Activated naive CD4-positive, alpha-beta T cell treated with anti-CD3 and anti-CD28 coated beads, Interleukin-2, amount 50 U/mL, for 72 hours (primary cell): ENCODE results near the gene RIMBP2. TPM values are rescaled to one million over a fixed set of nuclear protein-coding genes. Genes with fewer than 3 reads are reported as not detected.
A peak's percentile ranks its signal among the peaks of the same experiment; 100 is the strongest.

Source experiments
- ATAC-seq, 2 donors: fragments of 150-1000 bp; cut with Tn5 transposase; 2 replicates each; pipeline ENCODE4 v1.10.0; 2021; ENCODE audit warnings: mild to moderate bottlenecking in 2 of 2, moderate library complexity in 2 of 2
- DNase-seq, 2 donors: peaks; one replicate each; pipeline ENCODE4 v3.0.0; 2021 to 2022; ENCODE audit warnings: low spot score in 2 of 2
- H3K27ac Mint-ChIP-seq, 2 donors: one replicate each; pipeline ENCODE4 v1.8.0; 2022; ENCODE audit warnings: mild to moderate bottlenecking in 2 of 2, mixed read lengths in 2 of 2
- H3K36me3 Mint-ChIP-seq, 2 donors: one replicate each; pipeline ENCODE4 v1.8.0; 2022; ENCODE audit warnings: mixed read lengths in 2 of 2
- H3K9me3 Mint-ChIP-seq, 2 donors: one replicate each; pipeline ENCODE4 v1.8.0; 2022; ENCODE audit warnings: mixed read lengths in 2 of 2
- total RNA-seq, 2 donors: library from RNA; stranded (reverse); gene quantifications; one replicate each; pipeline ENCODE4 v1.2.3, GENCODE V29; 2022

Gene RIMBP2
- total RNA-seq, 2 donors from 2014 or later = not detected

- ATAC-seq (no peak), DNase-seq (no peak)
- Mint-ChIP-seq H3K27ac (no peak overlapping the region), H3K36me3 (no peaks in the 10 kb centered on the region), H3K9me3 (no peaks in the 10 kb centered on the region)
These were observed 349.1 kb downstream of the RIMBP2 start for GRCh38 chr12:130367003-130367402.

- Mint-ChIP-seq H3K9me3 (no peaks in the 10 kb centered on the region), H3K27ac (no peak overlapping the region), H3K36me3 (no peaks in the 10 kb centered on the region)
- ATAC-seq = no peak
- no peak for DNase-seq
These were observed 349.9 kb downstream of the RIMBP2 start for GRCh38 chr12:130366159-130366558.

GRCh38 chr12:130364578-130364977 is 351.5 kb downstream of the RIMBP2 start:
- H3K27ac Mint-ChIP-seq = no peak overlapping the region
- DNase-seq = no peak
- no peaks in the 10 kb centered on the region for H3K36me3 Mint-ChIP-seq
- H3K9me3 Mint-ChIP-seq = no peaks in the 10 kb centered on the region
- ATAC-seq = no peak

GRCh38 chr12:130362060-130362459 is 354.0 kb downstream of the RIMBP2 start:
- no peak for ATAC-seq
- H3K36me3 Mint-ChIP-seq = no peaks in the 10 kb centered on the region
- H3K9me3 Mint-ChIP-seq = no peaks in the 10 kb centered on the region

GRCh38 chr12:130357729-130358330 is 358.3 kb downstream of the RIMBP2 start:
- DNase-seq (no peak), ATAC-seq (no peak)
- H3K27ac Mint-ChIP-seq = no peak overlapping the region
- H3K9me3 Mint-ChIP-seq = no peaks in the 10 kb centered on the region
- H3K36me3 Mint-ChIP-seq = no peaks in the 10 kb centered on the region

More at GRCh38 chr12:130362060-130362459, 354.0 kb downstream of the RIMBP2 start:
- DNase-seq = no peak
- H3K27ac Mint-ChIP-seq = no peak overlapping the region

GRCh38 chr12:130357241-130357640 is 358.9 kb downstream of the RIMBP2 start:
- ATAC-seq (no peak), DNase-seq (no peak)
- Mint-ChIP-seq H3K36me3 (no peaks in the 10 kb centered on the region), H3K9me3 (no peaks in the 10 kb centered on the region), H3K27ac (no peak overlapping the region)

GRCh38 chr12:130356222-130356621 is 359.9 kb downstream of the RIMBP2 start:
- ATAC-seq = no peak
- no peak for DNase-seq
- no peak overlapping the region for H3K27ac Mint-ChIP-seq
- no peaks in the 10 kb centered on the region for H3K36me3 Mint-ChIP-seq
- H3K9me3 Mint-ChIP-seq = no peaks in the 10 kb centered on the region

- DNase-seq = no peak
- Mint-ChIP-seq H3K36me3 (no peaks in the 10 kb centered on the region), H3K27ac (no peak overlapping the region), H3K9me3 (no peaks in the 10 kb centered on the region)
- ATAC-seq = no peak
These were observed 361.7 kb downstream of the RIMBP2 start for GRCh38 chr12:130354407-130354806.

GRCh38 chr12:130353081-130353480 is 363.0 kb downstream of the RIMBP2 start:
- DNase-seq = no peak
- Mint-ChIP-seq H3K36me3 (no peaks in the 10 kb centered on the region), H3K9me3 (no peaks in the 10 kb centered on the region), H3K27ac (peak overlapping the region in 1 of 2 donors; percentile 12)
- no peak for ATAC-seq

GRCh38 chr12:130351326-130351725 is 364.8 kb downstream of the RIMBP2 start:
- ATAC-seq (no peak), DNase-seq (no peak)
- Mint-ChIP-seq H3K36me3 (no peaks in the 10 kb centered on the region), H3K9me3 (no peaks in the 10 kb centered on the region), H3K27ac (no peak overlapping the region)

- Mint-ChIP-seq H3K36me3 (no peaks in the 10 kb centered on the region), H3K9me3 (no peaks in the 10 kb centered on the region), H3K27ac (no peak overlapping the region)
- ATAC-seq (no peak), DNase-seq (no peak)
These were observed 365.4 kb downstream of the RIMBP2 start for GRCh38 chr12:130350715-130351114.

GRCh38 chr12:130347588-130347987 is 368.5 kb downstream of the RIMBP2 start:
- H3K9me3 Mint-ChIP-seq = no peaks in the 10 kb centered on the region
- ATAC-seq (no peak), DNase-seq (no peak)
- H3K27ac Mint-ChIP-seq = no peak overlapping the region
- H3K36me3 Mint-ChIP-seq = no peaks in the 10 kb centered on the region

Other genes with a start within 250 kb of the RIMBP2 start
- 10 to 100 TPM; 14.4 to 16.6 TPM for gene STX2, start 123.0 kb upstream of the RIMBP2 start, total RNA-seq
- 1,000 to 10,000 TPM; 1,428 to 1,822 TPM for gene RAN, start 155.8 kb upstream of the RIMBP2 start, total RNA-seq
- under 1 TPM in 1 of 2 donors, not detected in 1; 0.70 TPM for gene ADGRD1, start 237.6 kb upstream of the RIMBP2 start, total RNA-seq